C4-2B (cell line): ENCODE data around the gene SLC39A13.

Source experiments
- H3K27ac ChIP-seq: fragments of 450-650 bp; 2 replicates; pipeline ENCODE4 v1.5.1; 2017
- CTCF ChIP-seq: fragments of 450-650 bp; conservative IDR thresholded peaks from 2 replicates; pipeline ENCODE4 v1.5.1; 2017; ENCODE audit warnings: mild to moderate bottlenecking
- ZFX ChIP-seq: fragments of 450-650 bp; IDR thresholded peaks from 2 replicates; pipeline ENCODE4 v1.6.1; 2017

SLC39A13 gene

DNA sequence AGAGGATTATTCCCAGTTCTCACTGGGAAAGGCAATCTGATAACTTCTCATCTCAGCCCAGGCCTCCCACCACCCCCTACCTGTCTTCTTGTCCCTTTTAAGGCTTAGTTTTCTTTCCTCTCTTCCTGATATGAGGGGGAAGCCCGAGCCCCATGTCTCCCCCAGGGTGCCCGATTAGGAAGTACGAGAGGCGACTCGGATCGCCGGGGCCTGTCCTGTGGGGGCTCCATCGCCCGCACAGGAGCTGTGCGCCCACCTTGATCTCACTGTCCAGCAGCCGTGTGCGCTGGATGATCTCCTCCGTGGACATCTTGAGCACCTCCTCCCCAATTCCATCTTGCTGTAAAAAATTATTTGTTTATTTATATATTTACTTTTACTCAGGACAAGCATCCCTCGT lies 17.2 kb downstream of the SLC39A13 start:
- peak overlapping the region; percentile 91 for H3K27ac ChIP-seq
- TF ChIP-seq CTCF (no peak), ZFX (no peak)

DNA sequence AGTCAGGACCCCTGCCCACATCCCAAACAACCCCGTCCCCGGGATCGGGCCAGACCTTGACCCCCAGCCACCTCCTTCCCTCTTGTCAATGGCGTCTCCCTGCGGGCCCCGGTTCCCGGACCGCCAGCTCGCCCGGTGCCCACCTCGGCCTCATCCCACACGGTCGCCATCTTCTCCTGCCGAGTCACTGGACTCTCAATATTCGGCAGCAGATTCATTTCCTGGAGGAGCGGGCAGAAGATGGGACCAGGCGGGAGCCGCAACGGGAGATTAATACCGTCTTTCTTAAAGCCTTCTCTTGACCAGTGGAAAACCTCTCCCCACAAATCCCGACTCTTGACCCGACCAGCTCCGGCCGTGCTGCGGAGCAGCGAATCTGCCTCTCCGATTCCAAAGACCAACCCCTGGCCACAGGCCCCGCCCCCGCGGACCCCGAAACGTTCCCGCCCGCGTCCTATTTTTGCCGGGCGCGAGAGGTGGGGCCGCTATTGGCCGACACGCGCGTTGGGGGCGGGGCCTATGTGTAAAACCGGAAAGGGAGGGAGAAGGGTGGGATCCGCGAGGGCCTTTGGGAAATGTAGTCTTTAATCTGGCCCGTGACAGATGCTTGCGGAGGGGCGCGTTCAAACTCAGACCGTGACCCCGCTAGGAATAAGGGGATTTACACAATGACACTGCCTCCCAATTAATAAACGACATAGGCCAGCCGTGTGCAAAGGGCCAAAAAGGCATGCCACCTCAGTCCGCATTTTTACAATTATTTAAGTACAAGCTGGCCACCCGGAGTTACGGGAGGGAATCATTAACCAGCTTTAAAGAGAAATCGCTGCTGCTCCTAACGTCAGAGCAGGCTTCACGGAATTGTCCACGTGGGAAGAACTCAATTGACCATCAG lies 17.9 kb downstream of the SLC39A13 start, which contains the start of gene PSMC3:
Gene PSMC3 (minus strand): TSS at position 378 of the 895 bp plus-strand sequence. CDS start 160 bp downstream, at position 218.
- TF ChIP-seq CTCF (no peak), ZFX (0 out of 2 replicates have a peak, but pooled peaks have one; percentile 8)
- H3K27ac ChIP-seq = peak within 1 kb of the TSS; percentile 91

DNA sequence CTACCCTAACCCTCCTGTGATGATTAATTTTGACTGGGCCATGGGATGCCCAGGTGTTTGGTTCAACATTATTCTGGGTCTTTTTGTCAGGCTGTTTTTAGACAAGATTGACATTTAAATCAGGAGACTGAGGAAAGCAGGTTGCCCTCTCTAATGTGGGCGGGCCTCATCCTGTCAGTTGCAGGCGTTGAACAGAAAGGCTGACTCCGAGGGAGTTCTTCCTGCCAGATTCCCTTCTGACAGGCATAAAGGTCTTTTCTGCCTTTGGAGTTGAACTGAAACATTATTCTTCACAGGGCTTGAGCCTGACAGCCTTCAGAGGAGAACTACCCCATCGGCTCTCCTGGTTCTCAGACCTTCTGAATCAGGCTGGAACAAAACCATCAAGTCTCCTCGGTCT lies 22.1 kb downstream of the SLC39A13 start:
- no peak overlapping the region for H3K27ac ChIP-seq
- TF ChIP-seq CTCF = no peak
- TF ChIP-seq ZFX = no peak

- no peak overlapping the region for H3K27ac ChIP-seq
Observed at GRCh38 chr11:47431356-47432083, 23.1 kb downstream of the SLC39A13 start.

GRCh38 chr11:47433157-47433556 lies 24.8 kb downstream of the SLC39A13 start:
- no peak for TF ChIP-seq ZFX
- TF ChIP-seq CTCF = no peak
- H3K27ac ChIP-seq = no peak overlapping the region

More at GRCh38 chr11:47431356-47432083, 23.1 kb downstream of the SLC39A13 start:
- TF ChIP-seq ZFX = no peak
- no peak for TF ChIP-seq CTCF

GRCh38 chr11:47434011-47434786 lies 25.8 kb downstream of the SLC39A13 start:
- H3K27ac ChIP-seq = no peak overlapping the region
- TF ChIP-seq CTCF (no peak), ZFX (no peak)
